B cell (primary cell): ENCODE measurements around the gene ALAD. TPM values are rescaled to one million over a fixed set of nuclear protein-coding genes. Genes with fewer than 3 reads are reported as not detected.

ENCODE experiments used
- ATAC-seq: fragments of 200-7000 bp; cut with Tn5 transposase; one replicate; pipeline ENCODE4 v1.10.0; 2021; ENCODE audit warnings: low read depth, mild to moderate bottlenecking, moderate number of reproducible peaks, moderate library complexity
- CTCF ChIA-PET: fragments of 350-600 bp; sonication (Branson Sonifier 250); formaldehyde crosslinking; loops from one replicate; lab custom pipeline; 2021; ENCODE audit warnings: antibody characterized with exemption, inconsistent platforms; lab: Charles Lee
- POLR2A ChIA-PET: fragments of 350-600 bp; sonication (Branson Sonifier 250); formaldehyde crosslinking; loops from one replicate; lab custom pipeline; 2021; ENCODE audit warnings: antibody characterized with exemption; lab: Charles Lee
- DNase-seq: peaks from one replicate; pipeline ENCODE4 v3.0.0; 2013
- H2AFZ ChIP-seq: 2 replicates; pipeline ENCODE4 v1.6.1; 2012; ENCODE audit warnings: mild to moderate bottlenecking, low read depth, low read length; ENCODE audit not compliant: insufficient read depth, poor library complexity, severe bottlenecking
- H3K27ac ChIP-seq, 2 donors: 1 replicate in 1 of 2; 2 replicates in 1 of 2; pipeline ENCODE4 v1.5.1; 2012 to 2013; ENCODE audit warnings: low read length in 2 of 2, mild to moderate bottlenecking in 2 of 2, moderate library complexity in 1 of 2
- H3K27me3 ChIP-seq, 4 experiments: fragments of 200-600 bp in 1 of 4; sonication (generic) in 1 of 4; replicated peaks in 1 of 4; 1 replicate in 2 of 4; 2 replicates in 2 of 4; pipeline versions ENCODE4 v1.6.1 to v1.7.0; 2013 to 2016; ENCODE audit warnings: low read length in 3 of 4, mild to moderate bottlenecking in 2 of 4, mixed read lengths in 1 of 4, moderate library complexity in 1 of 4; ENCODE audit not compliant: insufficient read depth in 4 of 4, control insufficient read depth in 3 of 4; ENCODE audit errors: control extremely low read depth in 1 of 4
- H3K36me3 ChIP-seq, 2 experiments: replicated peaks in 1 of 2; 1 replicate in 1 of 2; 2 replicates in 1 of 2; pipeline versions ENCODE4 v1.6.1 to v1.7.1; 2013; ENCODE audit warnings: low read length in 1 of 2; ENCODE audit not compliant: insufficient read depth in 2 of 2, control insufficient read depth in 1 of 2; ENCODE audit errors: control extremely low read depth in 1 of 2, extremely low read depth in 1 of 2
- H3K4me1 ChIP-seq, 2 donors: fragments of 200-600 bp in 1 of 2; sonication (generic) in 1 of 2; 1 replicate in 1 of 2; 2 replicates in 1 of 2; pipeline versions ENCODE4 v1.5.1 to v1.6.1; 2013 to 2017; ENCODE audit warnings: low read length in 2 of 2; ENCODE audit not compliant: control insufficient read depth in 2 of 2, insufficient read depth in 2 of 2
- H3K4me2 ChIP-seq: replicated peaks from 2 replicates; pipeline ENCODE3; 2012; ENCODE audit warnings: mild to moderate bottlenecking, low read depth, low read length; ENCODE audit not compliant: poor library complexity, severe bottlenecking
- H3K4me3 ChIP-seq, 5 experiments: fragments of 200-600 bp in 1 of 5; sonication (generic) in 1 of 5; 1 replicate in 3 of 5; 2 replicates in 2 of 5; pipeline versions ENCODE4 v1.5.1 to v1.7.0; 2011 to 2016; ENCODE audit warnings: low read length in 4 of 5, mild to moderate bottlenecking in 4 of 5, low read depth in 2 of 5, control low read depth in 1 of 5, moderate library complexity in 1 of 5; ENCODE audit not compliant: insufficient read depth in 1 of 5; ENCODE audit errors: control extremely low read depth in 1 of 5, extremely low read depth in 1 of 5
- H3K79me2 ChIP-seq: fragments of 200-600 bp; sonication (generic); one replicate; pipeline ENCODE4 v1.6.0; 2016; ENCODE audit warnings: low read length; ENCODE audit not compliant: control insufficient read depth, insufficient read depth
- H3K9ac ChIP-seq: fragments of 200-600 bp; sonication (generic); 2 replicates; pipeline ENCODE4 v1.6.1; 2017; ENCODE audit warnings: mild to moderate bottlenecking, low read length, moderate library complexity
- H3K9me3 ChIP-seq, 3 donors: one replicate each; pipeline versions ENCODE4 v1.6.1 to v1.7.1; 2013; ENCODE audit warnings: low read length in 2 of 3; ENCODE audit not compliant: control insufficient read depth in 2 of 3, insufficient read depth in 1 of 3; ENCODE audit errors: control extremely low read depth in 1 of 3
- H4K20me1 ChIP-seq: 2 replicates; pipeline ENCODE4 v1.6.0; 2012; ENCODE audit warnings: mild to moderate bottlenecking, low read length; ENCODE audit not compliant: insufficient read depth, control insufficient read depth, poor library complexity, severe bottlenecking
- H3K27ac Mint-ChIP-seq: one replicate; pipeline ENCODE4 v1.8.0; 2021; ENCODE audit warnings: mixed read lengths
- H3K27me3 Mint-ChIP-seq: one replicate; pipeline ENCODE4 v1.8.0; 2021; ENCODE audit warnings: mixed read lengths
- H3K4me1 Mint-ChIP-seq: one replicate; pipeline ENCODE4 v1.8.0; 2021; ENCODE audit warnings: mixed read lengths
- H3K4me3 Mint-ChIP-seq: one replicate; pipeline ENCODE4 v1.8.0; 2021; ENCODE audit warnings: mixed read lengths
- H3K9me3 Mint-ChIP-seq: one replicate; pipeline ENCODE4 v1.8.0; 2022; ENCODE audit warnings: mixed read lengths; ENCODE audit not compliant: insufficient read depth
- EZH2 ChIP-seq: IDR thresholded peaks from 2 replicates; pipeline ENCODE4 v1.6.1; 2012; ENCODE audit warnings: borderline replicate concordance, low read depth, mild to moderate bottlenecking, moderate library complexity, low read length; ENCODE audit not compliant: insufficient read depth, poor library complexity, severe bottlenecking
- WGBS: methylation state at CpG from one replicate; pipeline ENCODE4 v1.1.5; 2013; ENCODE audit warnings: missing lambda C conversion rate; ENCODE audit not compliant: insufficient coverage; 5-methylcytosine and 5-hydroxymethylcytosine counted together
- intact Hi-C: fragments of 100-400 bp; cut with micrococcal nuclease; formaldehyde crosslinking; loops from one replicate; pipeline ENCODE4 v1.10.0; 2022
- polyA plus RNA-seq: library from polyadenylated mRNA; depleted of rRNA; stranded (reverse); fragments of >200 nt; gene quantifications from 2 replicates; pipeline ENCODE4 v1.2.3, GENCODE V29; 2012
- total RNA-seq, 2 donors: library from RNA; stranded (reverse); fragments of 120-200 nt in 1 of 2; gene quantifications; 1 replicate in 1 of 2; 2 replicates in 1 of 2; pipeline versions ENCODE4 v1.2.3 to v1.2.4, GENCODE V29; 2013 to 2022
- TF ChIP-seq, protein P1 (sequence below): fragments of 200-600 bp; IDR thresholded peaks from one replicate; pipeline ENCODE4 v1.8.0; 2022; ENCODE audit warnings: antibody characterized with exemption, mild to moderate bottlenecking

The ALAD gene
- total and polyA plus RNA-seq, 2 donors (not counting 1 experiment from before 2014, with no cell fraction given) = 22.0 to 39.8 TPM

- ATAC-seq = no peak
- Mint-ChIP-seq H3K4me3 (no peak overlapping the region), H3K9me3 (no peaks in the 10 kb centered on the region), H3K27ac (no peak overlapping the region), H3K4me1 (no peaks in the 10 kb centered on the region), H3K27me3 (no peaks in the 10 kb centered on the region)
- H4K20me1 ChIP-seq = no peaks in the 10 kb centered on the region
- WGBS = 97% methylated on average over 17 of the region's 17 CpGs
- peaks cover 0 to 55% of the 10 kb centered on the region in 2 experiments for H3K36me3 ChIP-seq
- H3K4me3 ChIP-seq = no peak overlapping the region
- no peaks in the 10 kb centered on the region for H3K27me3 ChIP-seq
- CTCF ChIA-PET = no interaction called here
- POLR2A ChIA-PET = no interaction called here
- no peak overlapping the region for H3K4me2 ChIP-seq
- intact Hi-C loops = no loop called here
- no peak for TF ChIP-seq EZH2
- TF ChIP-seq, protein P1, sequence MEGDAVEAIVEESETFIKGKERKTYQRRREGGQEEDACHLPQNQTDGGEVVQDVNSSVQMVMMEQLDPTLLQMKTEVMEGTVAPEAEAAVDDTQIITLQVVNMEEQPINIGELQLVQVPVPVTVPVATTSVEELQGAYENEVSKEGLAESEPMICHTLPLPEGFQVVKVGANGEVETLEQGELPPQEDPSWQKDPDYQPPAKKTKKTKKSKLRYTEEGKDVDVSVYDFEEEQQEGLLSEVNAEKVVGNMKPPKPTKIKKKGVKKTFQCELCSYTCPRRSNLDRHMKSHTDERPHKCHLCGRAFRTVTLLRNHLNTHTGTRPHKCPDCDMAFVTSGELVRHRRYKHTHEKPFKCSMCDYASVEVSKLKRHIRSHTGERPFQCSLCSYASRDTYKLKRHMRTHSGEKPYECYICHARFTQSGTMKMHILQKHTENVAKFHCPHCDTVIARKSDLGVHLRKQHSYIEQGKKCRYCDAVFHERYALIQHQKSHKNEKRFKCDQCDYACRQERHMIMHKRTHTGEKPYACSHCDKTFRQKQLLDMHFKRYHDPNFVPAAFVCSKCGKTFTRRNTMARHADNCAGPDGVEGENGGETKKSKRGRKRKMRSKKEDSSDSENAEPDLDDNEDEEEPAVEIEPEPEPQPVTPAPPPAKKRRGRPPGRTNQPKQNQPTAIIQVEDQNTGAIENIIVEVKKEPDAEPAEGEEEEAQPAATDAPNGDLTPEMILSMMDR = no peak
- no peaks in the 10 kb centered on the region for H3K9me3 ChIP-seq
- no peaks in the 10 kb centered on the region for H3K79me2 ChIP-seq
- no peak for DNase-seq
- no peak overlapping the region for H3K9ac ChIP-seq
- H3K27ac ChIP-seq = no peak overlapping the region
- no peaks in the 10 kb centered on the region for H3K4me1 ChIP-seq
- no peak overlapping the region for H2AFZ ChIP-seq
Observed at GRCh38 chr9:113390192-113390960, 10.7 kb downstream of the ALAD start.

DNA sequence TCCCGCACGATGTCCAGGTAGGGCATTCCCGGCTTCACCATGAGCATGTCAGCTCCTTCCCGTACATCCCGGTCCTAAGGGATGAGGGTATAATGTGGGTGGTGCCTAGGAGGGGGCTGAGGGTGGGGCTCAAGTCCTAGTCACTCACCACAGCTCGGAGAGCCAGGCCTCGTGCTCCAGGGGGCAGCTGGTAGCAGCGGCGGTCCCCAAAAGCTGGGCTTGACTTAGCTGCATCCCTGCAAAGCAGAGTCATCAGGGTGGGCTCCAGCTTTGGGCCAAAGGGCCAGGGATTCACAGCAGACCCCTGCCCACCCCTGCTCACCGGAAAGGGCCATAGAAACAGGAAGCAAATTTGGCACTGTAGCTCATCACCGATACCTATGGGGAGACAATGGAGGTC, 11.6 kb downstream of the ALAD start:
- peaks cover 0 to 53% of the 10 kb centered on the region in 2 experiments for H3K36me3 ChIP-seq
- no peak overlapping the region for H3K27ac Mint-ChIP-seq
- H3K4me1 Mint-ChIP-seq = no peaks in the 10 kb centered on the region
- H3K4me3 Mint-ChIP-seq = no peak overlapping the region
- ATAC-seq = no peak
- WGBS = 93% methylated on average over 10 of the region's 11 CpGs
- no peaks in the 10 kb centered on the region for H3K4me1 ChIP-seq
- no peak for DNase-seq
- H3K4me3 ChIP-seq = no peak overlapping the region
- intact Hi-C loops = no loop called here
- POLR2A ChIA-PET = no interaction called here
- H3K27me3 Mint-ChIP-seq = no peaks in the 10 kb centered on the region
- H3K4me2 ChIP-seq = no peak overlapping the region
- no peaks in the 10 kb centered on the region for H4K20me1 ChIP-seq
- CTCF ChIA-PET = no interaction called here
- H3K9me3 Mint-ChIP-seq = no peaks in the 10 kb centered on the region
- H3K27ac ChIP-seq = no peak overlapping the region
- no peaks in the 10 kb centered on the region for H3K9me3 ChIP-seq
- no peak overlapping the region for H2AFZ ChIP-seq
- H3K27me3 ChIP-seq = no peaks in the 10 kb centered on the region
- no peaks in the 10 kb centered on the region for H3K79me2 ChIP-seq
- TF ChIP-seq, protein P1 = no peak
- no peak for TF ChIP-seq EZH2
- no peak overlapping the region for H3K9ac ChIP-seq
